Measurements from ENCODE around the gene XAB2.

XAB2 gene

GRCh38 chr19:7632340-7633203 lies 3.2 kb upstream of the XAB2 start:
- no peak for DNase-seq (ENCODE audit: low read depth in 2 of 2)

GRCh38 chr19:7631577-7631976 lies 2.2 kb upstream of the XAB2 start:
- DNase-seq (ENCODE audit: low read depth in 2 of 2): no peak

- DNase-seq (ENCODE audit: low read depth in 2 of 2): no peak
These were observed 595 bp downstream of the XAB2 start for GRCh38 chr19:7628589-7629311.

- DNase-seq (ENCODE audit: low read depth in 2 of 2): no peak
These were observed 2.2 kb downstream of the XAB2 start for GRCh38 chr19:7627166-7627565.

- no peak for DNase-seq (ENCODE audit: low read depth in 2 of 2)
These were observed 3.5 kb downstream of the XAB2 start for GRCh38 chr19:7625763-7626372.

- no peak for DNase-seq (ENCODE audit: low read depth in 2 of 2)
These were observed 4.5 kb downstream of the XAB2 start for GRCh38 chr19:7624810-7625209.

- no peak for DNase-seq (ENCODE audit: low read depth in 2 of 2)
These were observed 5.4 kb downstream of the XAB2 start for GRCh38 chr19:7623725-7624603.

- no peak for DNase-seq (ENCODE audit: low read depth in 2 of 2)
These were observed 6.2 kb downstream of the XAB2 start for GRCh38 chr19:7622933-7623685.

- DNase-seq (ENCODE audit: low read depth in 2 of 2): no peak
These were observed 8.6 kb downstream of the XAB2 start for GRCh38 chr19:7620442-7621412.

GRCh38 chr19:7619671-7620441 lies 9.5 kb downstream of the XAB2 start:
- DNase-seq (ENCODE audit: low read depth in 2 of 2): no peak

GRCh38 chr19:7618771-7619510 lies 10.4 kb downstream of the XAB2 start:
- no peak for DNase-seq (ENCODE audit: low read depth in 2 of 2)

- no peak for DNase-seq (ENCODE audit: low read depth in 2 of 2)
These were observed 11.0 kb downstream of the XAB2 start for GRCh38 chr19:7618348-7618747.

- DNase-seq (ENCODE audit: low read depth in 2 of 2): no peak
These were observed 11.6 kb downstream of the XAB2 start for GRCh38 chr19:7617735-7618134.

GRCh38 chr19:7617172-7617571 lies 12.2 kb downstream of the XAB2 start:
- DNase-seq (ENCODE audit: low read depth in 2 of 2): no peak

GRCh38 chr19:7614859-7615741 lies 14.2 kb downstream of the XAB2 start:
- DNase-seq (ENCODE audit: low read depth in 2 of 2): no peak

- DNase-seq (ENCODE audit: low read depth in 2 of 2): no peak
These were observed 16.8 kb downstream of the XAB2 start for GRCh38 chr19:7612282-7613274.
